Epidermal melanocyte (primary cell): Measurements from ENCODE around the gene CDH19.

Source experiments
- DNase-seq: peaks from one replicate; pipeline ENCODE4 v3.0.0; 2011; ENCODE audit warnings: low spot score; ENCODE audit not compliant: insufficient read length

The CDH19 gene

GRCh38 chr18:66603941-66604627, at the start of gene CDH19:
CDH19 (minus strand) TSS chr18:66604090; CDS start chr18:66572204, 31,886 bp downstream.
- peak; percentile 21 for DNase-seq

- DNase-seq, result no peak
These were observed 43.8 kb upstream of the CDH19 start for GRCh38 chr18:66647671-66648070.

GRCh38 chr18:66646609-66647008, 42.7 kb upstream of the CDH19 start:
- DNase-seq, result no peak

GRCh38 chr18:66645983-66646382, 42.1 kb upstream of the CDH19 start:
- no peak for DNase-seq

- no peak for DNase-seq
These were observed 37.2 kb upstream of the CDH19 start for GRCh38 chr18:66641056-66641455.

GRCh38 chr18:66640431-66640830, 36.5 kb upstream of the CDH19 start:
- DNase-seq, result no peak

GRCh38 chr18:66638856-66639629, 35.2 kb upstream of the CDH19 start:
- DNase-seq, result no peak

GRCh38 chr18:66635342-66635741, 31.5 kb upstream of the CDH19 start:
- no peak for DNase-seq

- no peak for DNase-seq
These were observed 28.9 kb upstream of the CDH19 start for GRCh38 chr18:66632756-66633155.

- no peak for DNase-seq
These were observed 26.9 kb upstream of the CDH19 start for GRCh38 chr18:66630831-66631230.

- no peak for DNase-seq
These were observed 19.9 kb upstream of the CDH19 start for GRCh38 chr18:66623821-66624220.

- DNase-seq, result no peak
These were observed 18.1 kb upstream of the CDH19 start for GRCh38 chr18:66621816-66622576.

- DNase-seq, result no peak
These were observed 12.7 kb upstream of the CDH19 start for GRCh38 chr18:66616523-66616983.

- no peak for DNase-seq
These were observed 11.3 kb upstream of the CDH19 start for GRCh38 chr18:66615176-66615575.

- no peak for DNase-seq
These were observed 3.7 kb upstream of the CDH19 start for GRCh38 chr18:66607632-66608031.

GRCh38 chr18:66601649-66602048, 2.2 kb downstream of the CDH19 start:
- DNase-seq, result no peak

- DNase-seq, result no peak
These were observed 4.7 kb downstream of the CDH19 start for GRCh38 chr18:66599190-66599589.

GRCh38 chr18:66587430-66587829, 16.5 kb downstream of the CDH19 start:
- DNase-seq, result no peak

GRCh38 chr18:66582211-66582610, 21.7 kb downstream of the CDH19 start:
- no peak for DNase-seq

- DNase-seq, result no peak
These were observed 28.6 kb downstream of the CDH19 start for GRCh38 chr18:66575263-66575662.

GRCh38 chr18:66571845-66572244, 32.0 kb downstream of the CDH19 start:
- DNase-seq, result no peak

GRCh38 chr18:66566616-66567015, 37.3 kb downstream of the CDH19 start:
- no peak for DNase-seq
